GM18511 (cell line): Measurements from ENCODE around the gene PPM1E.
"Not testable (repeated sequence)": the region's sequence is repeated elsewhere in the genome, so short reads cannot be mapped to it uniquely, and the experiment has no call there.

ENCODE experiments used
- ATAC-seq: cut with Tn5 transposase; IDR thresholded peaks from one replicate; pipeline ENCODE4 v1.9.1; 2021; ENCODE audit warnings: mild to moderate bottlenecking, moderate library complexity; ENCODE audit not compliant: unreplicated experiment

PPM1E gene

DNA sequence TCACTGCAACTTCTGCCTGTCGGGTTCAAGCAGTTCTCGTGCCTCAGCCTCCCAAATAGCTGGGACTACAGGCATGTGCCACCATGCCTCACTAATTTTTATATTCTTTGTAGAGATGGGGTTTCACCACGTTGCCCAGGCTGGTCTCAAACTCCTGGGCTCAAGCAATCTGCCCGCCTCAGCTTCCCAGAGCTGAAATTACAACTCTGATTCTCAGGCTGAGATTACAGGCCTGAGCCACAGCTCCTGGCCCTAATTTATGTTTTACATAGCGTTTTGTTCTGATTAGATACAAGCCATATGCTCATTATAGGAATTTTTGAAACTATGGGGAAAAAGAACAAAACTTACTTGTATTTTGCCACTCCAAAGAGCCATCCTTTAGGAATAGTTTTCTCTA, 22.8 kb downstream of the PPM1E start:
- ATAC-seq, result not testable (repeated sequence)

DNA sequence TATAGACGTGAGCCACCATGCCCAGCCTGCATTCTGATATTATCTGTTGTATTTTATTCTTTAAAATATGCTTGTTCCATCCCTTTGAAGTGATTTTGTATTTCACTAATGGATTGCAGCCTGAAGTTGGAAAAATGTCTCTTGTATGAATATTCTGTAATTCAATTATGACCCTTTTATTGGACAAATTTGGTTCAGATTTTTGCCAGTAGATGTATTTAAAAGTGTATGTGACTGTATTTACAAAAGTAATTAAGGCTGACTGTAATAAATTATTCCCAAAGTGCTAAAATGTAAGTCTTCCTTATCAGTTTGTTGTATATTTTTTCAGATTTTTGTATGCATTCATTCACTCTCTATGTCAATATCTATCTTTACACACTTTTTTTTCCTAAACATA, 23.8 kb downstream of the PPM1E start:
- ATAC-seq, result no peak

DNA sequence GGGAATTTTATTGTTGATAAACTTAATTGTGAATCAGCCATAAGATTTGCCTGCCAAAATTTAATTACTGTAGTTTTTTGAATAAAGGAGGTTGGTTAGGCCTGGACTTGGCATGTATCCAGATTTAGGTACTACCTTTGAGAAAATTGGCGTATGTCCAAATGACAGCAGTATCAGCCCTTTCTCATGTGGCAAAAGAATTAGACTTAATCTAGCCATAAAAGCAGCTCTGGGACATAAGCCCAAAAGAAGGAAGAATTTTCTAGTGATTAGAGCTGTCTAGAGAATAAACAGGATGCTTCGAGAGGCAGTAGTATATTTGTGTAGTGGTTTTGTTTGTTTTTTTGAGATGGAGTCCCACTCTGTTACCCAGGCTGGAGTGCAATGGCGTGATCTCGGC, 27.7 kb downstream of the PPM1E start:
- ATAC-seq, result no peak

DNA sequence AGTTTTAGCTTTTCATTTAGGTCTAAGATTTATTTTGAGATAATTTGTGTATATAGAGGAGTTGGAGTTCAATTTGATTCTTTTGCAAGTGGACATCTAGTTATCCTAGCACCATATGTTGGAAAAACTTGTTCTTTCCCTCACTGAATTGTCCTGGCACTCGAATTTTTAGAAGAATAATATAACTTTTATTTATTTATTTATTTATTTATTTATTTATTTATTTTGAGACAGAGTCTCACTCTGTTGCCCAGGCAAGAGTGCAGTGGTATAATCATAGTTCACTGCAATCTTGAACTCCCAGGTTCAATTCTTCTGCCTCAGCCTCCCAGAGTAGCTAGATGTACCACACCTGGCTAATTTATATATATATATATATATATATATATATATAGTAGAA, 29.4 kb downstream of the PPM1E start:
- ATAC-seq, result no peak

DNA sequence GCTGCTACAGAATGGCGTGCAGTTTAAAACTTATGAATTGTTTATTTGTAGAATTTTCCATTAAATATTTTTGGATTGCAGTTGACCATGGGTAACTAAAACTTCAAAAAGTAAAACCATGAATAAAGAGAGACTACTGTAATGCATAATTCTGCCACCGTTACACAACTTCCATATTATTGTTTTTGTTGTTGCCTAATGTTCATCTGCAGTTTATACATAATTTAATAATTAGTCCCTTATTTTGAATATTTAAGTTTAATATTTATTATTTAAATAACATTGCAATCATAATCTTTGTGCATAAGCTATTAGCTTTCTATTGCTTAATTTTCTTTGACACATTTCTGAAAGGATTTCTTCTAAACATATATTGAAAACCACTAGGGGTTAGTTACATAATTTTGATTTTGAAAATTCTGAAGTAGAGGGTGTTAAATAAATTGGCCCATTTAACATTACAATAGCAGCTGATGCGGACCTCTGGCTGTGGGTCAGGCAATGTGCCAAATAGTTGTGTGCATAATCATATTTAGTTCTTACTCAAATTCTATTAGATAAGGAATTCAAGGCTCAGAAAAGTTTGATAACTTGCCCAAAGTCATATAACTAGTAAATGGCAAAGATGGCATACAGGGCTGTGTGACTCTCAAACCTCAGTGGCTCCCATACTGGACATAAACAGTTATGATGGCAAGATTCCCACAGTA, 31.1 kb downstream of the PPM1E start:
- no peak for ATAC-seq

DNA sequence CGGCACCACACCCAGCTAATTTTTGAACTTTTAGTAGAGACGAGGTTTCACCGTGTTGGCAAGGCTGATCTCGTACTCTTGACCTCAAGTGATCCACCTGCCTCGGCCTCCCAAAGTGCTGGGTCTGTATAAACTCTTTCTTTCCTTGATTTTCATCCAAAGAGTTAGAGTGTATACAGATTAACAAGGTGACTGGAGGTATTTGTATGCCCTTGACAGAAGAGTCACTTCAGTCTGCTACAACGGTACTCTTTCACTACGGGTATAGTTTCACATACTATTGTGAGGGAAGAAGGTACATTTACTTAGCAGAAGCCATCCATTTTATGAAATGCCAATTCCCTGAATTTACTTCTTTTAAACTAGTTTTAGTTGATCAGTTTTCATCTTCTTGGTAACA, 32.5 kb downstream of the PPM1E start:
- no peak for ATAC-seq

DNA sequence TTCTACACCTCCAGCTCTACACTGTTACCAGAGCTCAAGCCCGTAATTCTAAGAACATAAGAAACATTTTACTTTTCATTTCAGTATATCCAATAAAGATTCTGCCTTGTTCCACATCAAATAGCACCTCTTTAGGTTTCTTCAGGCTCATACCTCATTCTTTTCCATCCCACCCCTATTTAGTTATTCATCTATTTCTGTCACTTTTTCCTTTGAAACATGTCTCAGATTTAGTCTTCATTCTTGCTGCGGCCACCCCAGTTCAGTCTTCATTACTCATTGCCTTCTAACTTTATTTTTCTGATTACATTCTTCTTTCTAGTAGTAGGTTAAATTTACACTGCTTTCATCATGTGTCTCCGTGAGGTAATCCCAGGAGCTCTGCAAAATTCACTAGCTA, 33.5 kb downstream of the PPM1E start:
- no peak for ATAC-seq

DNA sequence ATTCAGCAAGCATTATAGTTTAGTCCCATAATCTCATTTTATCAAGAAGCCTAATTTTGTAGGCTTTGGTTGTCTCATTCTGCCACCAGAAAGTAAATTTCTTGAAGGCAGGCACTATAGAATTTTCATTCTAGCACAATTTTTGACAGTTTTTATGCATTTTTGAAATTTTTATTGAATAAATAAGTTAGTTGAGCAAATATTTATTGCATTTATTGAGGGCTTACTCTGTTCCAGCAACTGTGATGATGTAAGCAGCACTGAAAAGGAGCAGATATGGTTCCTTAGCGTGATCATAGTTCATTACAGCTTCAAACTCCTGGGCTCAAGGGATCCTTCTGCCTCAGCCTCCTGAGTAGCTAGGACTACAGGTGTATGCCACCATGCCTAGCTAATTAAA, 34.2 kb downstream of the PPM1E start:
- no peak for ATAC-seq

DNA sequence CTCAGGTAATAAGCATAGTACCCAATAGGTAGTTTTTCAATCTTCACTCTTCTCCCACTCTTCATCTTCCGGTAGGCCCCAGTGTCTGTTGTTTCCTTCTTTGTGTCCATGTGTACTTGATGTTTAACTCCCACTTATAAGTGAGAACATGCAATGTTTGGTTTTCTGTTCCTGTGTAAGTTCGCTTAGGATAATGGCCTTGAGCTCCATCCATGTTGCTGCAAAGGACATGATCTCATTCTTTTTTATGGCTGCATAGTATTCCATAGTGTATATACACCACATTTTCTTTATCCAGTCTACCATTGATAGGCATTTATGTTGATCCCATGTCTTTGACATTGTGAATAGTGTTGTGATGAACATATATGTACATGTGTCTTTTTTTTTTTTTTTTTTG, 38.9 kb downstream of the PPM1E start:
- not testable (repeated sequence) for ATAC-seq

DNA sequence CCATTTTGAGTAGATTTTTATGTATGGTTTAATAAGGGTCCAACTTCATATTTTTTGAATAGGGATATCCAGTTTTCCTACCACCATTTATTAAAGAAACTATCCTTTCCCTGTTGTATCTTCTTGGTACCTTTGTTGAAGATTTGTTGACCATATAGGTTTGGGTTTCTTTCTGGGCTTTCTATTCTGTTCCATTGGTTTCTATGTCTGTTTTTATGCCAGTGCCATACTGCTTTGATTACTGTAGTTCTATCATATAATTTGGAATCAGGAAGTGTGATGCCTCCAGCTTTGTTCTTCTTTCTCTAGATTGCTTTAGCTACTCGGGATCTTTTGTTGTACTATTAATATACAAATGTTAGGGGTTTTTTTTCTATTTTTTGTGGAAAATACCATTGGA, 46.5 kb downstream of the PPM1E start:
- no peak for ATAC-seq

DNA sequence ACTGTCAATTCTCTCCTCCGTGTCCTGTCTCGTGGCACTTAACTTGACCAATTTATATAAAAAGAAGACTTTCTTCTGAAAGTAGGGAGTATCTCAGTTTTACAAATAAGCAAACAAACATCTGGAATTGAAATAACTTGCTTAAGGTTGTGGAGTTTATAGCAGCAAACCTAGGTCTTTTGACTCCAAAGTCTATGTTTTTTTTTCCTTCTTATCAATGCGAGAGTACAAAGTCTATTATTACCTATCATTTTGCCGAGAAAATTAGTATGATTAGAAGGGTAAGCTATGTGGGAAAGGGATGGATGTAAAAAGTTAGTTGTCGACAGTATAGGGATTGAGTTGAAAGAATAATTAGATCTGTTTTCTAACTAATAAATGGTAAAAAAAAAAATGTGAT, 50.4 kb downstream of the PPM1E start:
- ATAC-seq, result no peak

DNA sequence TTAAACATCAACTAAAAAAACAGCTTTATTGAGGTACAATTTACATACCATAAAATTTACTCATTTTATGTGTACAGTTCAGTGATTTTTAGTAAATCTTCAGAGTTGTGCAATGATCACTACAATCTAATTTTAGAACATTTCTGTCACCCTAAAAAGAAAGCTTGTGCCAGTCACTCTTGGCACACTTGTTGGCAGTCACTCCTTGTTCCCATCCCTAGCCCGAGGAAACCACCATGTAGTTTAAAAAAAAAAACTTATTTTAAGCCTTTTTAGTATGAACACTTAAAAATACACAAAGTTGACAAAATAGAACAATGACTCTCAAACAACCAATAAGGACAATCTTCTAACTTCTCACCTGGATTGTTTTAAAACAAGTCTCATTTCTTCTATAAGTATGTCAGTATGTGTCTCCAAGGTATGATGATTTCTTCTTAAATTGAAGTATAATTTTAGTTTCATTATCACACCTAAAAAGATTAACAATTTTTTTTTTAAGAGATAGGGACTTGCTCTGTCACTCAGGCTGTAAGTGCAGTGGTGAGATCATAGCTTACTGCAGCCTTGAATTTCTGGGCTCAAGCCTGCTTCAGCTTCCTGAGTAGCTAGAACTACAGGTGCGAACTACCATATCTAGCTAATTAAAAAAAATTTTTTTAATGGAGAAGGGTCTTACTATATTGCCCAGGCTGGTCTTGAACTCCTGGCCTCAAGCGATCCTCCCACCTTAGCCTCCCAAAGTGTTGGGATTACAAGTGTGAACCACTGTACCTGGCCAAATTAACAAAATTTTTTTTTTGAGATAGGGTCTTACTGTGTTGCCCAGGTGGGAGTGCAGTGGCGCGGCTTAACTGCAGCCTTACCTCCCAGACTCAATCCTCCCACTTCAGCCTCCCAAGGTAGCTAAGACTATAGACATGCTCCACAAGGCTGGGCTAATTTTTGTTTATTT, 53.2 kb downstream of the PPM1E start:
- ATAC-seq, result no peak

DNA sequence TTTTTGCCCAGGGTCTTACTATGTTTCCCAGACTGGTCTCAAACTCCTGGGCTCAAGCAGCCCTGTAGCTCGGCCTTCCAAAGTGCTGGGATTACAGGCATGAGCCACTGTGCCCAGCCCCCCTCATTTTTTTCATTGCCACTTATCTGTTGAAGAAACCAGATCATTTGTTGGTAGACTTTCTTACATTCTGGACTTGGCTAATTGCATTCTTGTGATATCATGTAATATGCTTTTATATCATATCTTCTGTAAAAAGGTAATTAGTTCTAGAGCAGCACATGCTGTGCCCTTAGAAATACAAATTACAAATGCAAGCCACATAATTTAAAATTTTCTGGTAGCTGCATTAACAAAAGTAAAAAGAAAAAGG, 53.9 kb downstream of the PPM1E start:
- no peak for ATAC-seq

DNA sequence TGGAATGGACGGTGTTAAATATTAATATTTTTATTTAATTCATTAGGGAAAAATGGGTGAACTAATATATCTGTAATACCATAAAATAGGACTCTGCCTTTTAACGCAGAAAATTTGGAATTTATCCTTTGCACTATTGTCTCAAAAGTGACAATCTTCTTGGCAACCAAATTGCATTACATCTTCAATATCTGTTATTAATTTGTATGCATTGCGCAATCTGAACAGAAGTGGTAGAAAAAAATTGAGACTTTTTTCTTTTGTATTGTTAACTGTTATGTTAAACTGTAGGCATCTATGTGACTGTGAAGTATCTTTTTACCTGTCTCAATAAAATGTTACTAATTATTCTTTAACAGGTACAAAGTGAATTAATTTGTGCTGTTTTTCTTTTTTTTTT, 55.6 kb downstream of the PPM1E start:
- ATAC-seq, result no peak

DNA sequence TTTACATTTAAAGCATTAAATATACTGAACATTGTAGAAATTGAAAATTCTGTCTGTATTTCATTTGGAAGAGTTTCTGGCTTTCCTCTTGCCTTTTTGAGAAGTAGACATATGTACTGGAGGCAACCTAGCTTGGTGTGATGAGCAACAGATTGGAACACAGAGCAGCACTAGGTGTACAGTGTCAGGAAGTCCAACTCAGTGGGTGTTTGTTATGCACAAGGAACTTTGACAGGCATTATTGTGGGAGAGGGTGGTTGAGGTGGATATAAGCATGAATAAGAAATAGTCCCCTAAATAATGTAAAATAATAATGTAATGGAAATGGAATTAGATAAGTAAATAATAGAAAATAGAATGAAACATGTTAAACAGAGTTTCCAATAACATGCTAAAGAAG, 58.1 kb downstream of the PPM1E start:
- no peak for ATAC-seq

DNA sequence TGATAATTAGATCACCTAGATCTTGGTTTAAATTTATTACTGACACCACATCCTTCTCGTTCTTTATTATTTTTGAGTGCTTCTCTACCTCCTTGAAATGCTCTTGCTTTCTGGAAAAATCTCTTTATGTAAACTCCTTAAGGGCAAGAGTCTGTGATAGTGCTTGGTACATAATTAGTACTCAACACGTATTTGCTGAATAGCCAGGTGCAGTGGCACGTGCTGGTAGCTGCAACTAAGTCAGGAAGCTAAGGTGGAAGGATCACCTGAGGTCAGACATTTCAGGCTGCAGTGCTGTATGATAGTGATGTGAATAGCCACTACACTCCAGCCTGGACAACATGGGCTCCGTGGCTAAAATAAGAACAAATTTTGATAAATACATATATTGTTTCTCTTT, 63.0 kb downstream of the PPM1E start:
- ATAC-seq, result no peak

DNA sequence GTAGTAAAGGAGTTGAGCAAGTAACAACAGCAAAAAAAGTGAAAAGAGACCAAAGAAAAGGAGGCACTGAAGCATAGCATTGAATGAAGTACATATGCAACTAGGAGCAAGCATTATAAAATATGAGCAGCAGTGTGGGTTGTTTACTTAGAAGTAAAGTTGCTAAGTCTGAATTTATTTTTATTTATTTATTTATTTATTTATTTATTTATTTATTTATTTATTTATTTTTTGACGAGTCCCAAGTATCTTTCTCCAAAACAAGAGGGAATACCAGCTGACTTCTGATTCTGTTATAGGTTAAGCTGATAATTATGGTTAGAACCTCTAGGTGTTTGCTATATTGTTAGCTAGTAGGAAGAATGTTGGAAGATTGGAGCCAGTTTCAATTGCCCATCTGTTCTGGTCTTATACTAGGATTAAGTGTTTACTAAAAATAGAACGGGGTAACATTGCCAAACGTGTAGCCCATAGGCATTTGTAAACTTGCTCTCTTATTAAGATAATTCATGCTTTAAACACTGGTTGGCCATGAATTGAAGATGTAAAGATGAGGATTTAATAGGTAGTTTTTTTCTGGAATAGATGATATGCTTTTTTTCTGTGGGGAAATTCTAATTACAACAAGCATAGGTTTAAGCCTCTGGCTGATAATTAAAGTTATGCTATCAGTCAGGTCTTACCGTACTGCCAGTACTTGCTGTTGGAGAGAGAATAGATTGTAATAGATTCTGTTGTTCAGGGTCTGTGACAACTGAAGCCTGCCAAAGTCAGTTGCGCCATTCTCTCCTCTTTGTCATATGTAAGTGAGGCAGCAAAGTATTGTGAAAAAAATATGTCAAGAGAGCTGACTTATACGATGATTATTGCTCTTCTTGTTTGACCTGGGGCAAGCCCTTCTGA, 66.7 kb downstream of the PPM1E start:
- no peak for ATAC-seq

DNA sequence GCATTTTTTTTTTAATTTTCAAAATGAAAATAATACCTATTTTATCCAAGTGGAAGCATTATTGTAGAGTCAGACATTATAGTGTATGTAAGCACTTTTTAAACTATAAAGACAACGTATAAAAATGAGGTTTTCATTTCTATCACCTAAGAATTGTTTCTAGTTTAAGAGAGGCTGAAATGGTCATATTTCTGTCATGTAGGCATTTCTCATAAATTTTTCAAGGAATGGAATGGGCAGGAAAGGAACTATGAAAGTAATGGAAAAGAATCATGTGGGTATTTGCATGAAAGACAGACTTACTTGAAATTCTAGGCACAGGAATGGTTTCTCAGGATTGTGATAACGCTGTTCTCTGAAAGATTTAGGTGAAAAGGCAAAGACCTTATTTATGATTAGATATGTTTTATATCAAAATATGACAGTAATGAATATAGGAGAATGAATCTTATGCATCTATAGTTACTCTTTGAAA, 67.4 kb downstream of the PPM1E start:
- ATAC-seq, result no peak

DNA sequence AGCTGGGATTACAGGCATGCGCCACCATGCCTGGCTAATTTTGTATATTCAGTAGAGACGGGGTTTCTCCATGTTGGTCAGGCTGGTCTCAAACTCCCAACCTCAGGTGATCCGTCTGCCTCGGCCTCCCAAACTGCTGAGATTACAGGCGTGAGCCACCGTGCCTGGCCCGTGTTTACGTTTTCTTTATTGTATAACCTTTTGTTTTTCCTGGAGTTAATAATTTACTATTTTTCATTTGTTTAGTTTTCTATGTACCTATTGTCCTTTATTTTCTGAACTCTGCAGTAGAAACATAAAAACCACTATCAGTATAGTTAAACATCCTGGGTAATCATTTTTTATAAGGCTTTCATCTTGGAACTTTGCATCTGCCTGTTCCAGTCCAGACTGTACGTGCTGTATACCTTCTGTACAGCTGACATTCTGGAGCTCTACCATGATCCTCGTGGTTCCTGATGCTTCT, 73.6 kb downstream of the PPM1E start:
- ATAC-seq, result no peak

DNA sequence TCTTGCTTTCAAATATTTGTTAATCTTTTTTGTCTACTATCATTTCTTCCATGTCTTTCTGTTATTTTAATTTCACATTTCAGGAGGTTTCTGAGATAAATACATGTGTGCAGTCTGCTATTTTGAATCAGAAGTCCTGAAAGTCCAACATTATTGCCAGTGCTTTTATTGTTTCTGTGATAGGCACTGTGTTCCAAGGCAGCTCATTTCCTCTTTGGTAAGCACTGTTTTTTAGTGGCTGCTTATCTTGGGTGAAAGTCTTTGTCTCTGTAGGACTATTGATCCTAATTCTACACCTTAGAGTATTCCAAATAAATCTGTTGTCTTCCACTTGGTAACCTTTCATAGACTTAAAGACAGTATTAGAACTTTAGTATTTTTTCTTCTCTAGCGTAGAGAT, 76.1 kb downstream of the PPM1E start:
- ATAC-seq, result no peak

DNA sequence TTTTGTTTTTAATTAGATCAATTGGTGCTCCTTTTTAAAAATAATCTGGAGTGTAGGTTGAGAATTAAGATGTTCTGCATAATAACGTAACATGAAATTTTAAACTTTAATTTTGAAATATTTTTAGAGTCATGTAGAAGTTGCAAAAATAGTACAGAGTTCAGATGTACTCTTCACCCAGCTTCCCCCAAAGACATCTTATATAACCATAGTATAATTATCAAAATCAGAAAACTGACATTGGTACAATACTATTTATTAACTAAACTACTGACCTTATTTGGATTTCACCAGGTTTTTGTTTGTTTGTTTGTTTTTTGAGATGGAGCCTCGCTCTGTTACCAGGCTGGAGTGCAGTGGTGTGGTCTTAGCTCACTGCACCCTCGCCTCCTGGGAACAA, 76.9 kb downstream of the PPM1E start:
- no peak for ATAC-seq
